Activated CD4-positive, alpha-beta T cell treated with anti-CD3 and anti-CD28 coated beads for 1 hour (primary cell): ENCODE measurements around the gene CASP2.

Experiments
- DNase-seq: peaks from one replicate; pipeline ENCODE4 v3.0.0-alpha.2; 2020

CASP2 gene

DNA sequence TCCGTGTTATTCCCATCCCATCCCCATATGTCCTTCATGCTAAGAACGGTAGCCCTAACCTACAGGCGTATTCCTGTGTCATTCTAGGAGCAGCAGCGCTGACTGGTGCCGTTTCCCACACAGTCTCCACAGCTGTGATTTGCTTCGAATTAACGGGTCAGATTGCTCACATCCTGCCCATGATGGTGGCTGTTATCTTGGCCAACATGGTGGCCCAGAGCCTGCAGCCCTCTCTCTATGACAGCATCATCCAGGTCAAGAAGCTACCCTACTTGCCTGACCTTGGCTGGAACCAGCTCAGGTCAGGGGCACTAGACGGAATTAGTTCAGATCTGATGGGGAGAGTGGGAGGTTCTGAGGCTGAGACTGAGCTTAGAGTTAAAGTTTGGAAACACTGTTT lies 53.7 kb downstream of the CASP2 start:
- DNase-seq: no peak

DNA sequence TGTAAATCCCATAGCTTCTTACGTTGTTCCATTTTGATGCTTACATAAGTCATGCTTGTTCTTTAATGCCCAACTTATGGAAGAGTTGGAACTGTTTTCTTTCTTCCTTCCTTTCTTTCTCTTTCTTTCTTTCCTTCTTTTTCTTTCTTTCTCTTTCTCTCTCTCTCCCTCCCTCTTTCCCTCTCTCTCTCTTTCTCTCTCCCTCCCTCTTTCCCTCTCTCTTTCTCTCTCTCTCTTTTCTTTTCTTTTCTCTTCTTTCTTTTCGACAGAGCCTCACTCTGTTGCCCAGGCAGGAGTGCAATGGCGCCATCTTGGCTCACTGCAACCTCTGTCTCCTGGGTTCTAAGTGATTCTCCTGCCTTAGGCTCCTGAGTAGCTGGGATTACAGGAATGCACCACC lies 55.4 kb downstream of the CASP2 start:
- no peak for DNase-seq

DNA sequence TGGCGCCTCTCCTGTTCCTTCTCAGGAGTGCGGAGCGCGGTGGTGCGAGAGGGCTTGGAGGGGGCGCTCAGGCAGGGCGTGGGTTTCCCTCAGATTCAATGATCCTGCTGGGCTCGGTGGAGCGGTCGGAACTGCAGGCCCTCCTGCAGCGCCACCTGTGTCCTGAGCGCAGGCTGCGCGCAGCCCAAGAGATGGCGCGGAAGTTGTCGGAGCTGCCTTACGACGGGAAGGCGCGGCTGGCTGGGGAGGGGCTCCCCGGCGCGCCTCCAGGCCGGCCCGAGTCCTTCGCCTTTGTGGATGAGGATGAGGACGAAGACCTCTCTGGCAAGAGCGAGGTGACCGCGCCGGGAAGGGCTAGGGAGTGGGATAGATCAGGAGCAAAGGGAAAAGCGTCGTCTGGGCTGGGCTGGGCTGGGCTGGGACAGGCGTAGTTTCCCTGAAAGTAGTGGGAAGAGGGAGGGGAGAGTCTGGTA lies 57.3 kb downstream of the CASP2 start:
- peak; percentile 47 for DNase-seq

DNA sequence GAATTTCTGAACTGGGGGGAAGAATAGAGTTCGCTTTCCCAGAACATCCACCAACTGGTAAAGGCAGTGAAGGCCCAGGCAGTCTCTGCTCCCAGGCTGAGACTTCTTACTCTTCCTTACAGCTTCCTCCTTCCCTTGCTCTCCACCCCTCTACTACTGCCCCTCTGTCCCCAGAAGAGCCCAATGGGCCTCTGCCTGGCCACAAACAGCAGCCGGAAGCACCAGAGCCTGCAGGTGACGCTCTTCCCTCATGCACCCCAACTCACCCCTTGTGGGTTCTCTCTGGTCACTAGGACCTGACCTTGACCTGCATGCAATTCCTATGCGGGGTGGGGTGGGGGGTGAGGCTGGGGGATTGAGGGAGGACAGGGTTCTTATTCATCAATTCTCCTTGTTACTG lies 57.9 kb downstream of the CASP2 start:
- DNase-seq: no peak

DNA sequence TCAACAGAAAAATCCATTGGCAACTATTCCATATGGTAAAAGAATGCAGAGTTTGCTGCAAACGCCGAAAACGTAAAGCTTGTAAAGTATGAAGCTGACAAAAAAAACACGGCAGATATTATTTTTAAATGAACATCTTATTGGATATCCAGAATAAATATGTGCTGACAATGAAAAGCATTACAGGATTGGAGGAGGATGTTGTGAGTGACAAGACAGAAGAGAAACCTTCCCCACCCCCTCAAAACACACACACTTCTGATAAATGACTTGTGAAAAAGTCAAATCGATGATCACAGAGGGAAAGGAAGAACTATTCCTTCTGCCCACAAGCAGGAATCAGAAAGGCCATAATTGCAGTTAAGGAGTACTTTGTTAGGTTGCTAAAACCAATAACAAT lies 59.8 kb downstream of the CASP2 start:
- DNase-seq: no peak

DNA sequence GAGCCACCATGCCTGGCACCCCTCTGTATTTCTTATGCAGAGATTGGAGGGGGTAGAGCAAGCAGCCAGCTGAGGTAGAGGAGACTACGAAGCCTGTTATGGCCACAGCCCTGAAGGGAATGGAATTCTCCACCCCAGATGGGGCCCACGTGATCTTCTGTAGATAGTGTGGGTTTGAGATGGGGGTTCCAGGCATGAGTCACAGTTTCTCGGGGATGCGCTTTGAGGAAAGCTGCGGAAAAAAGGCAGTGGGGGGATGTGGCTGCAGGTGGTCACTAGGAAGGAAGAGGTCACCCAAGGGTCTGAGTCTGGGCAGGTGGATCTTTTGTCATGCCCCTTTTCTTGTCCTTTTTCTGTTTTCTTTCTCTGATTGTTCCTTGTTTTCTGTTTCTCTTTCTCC lies 62.9 kb downstream of the CASP2 start:
- no peak for DNase-seq

DNA sequence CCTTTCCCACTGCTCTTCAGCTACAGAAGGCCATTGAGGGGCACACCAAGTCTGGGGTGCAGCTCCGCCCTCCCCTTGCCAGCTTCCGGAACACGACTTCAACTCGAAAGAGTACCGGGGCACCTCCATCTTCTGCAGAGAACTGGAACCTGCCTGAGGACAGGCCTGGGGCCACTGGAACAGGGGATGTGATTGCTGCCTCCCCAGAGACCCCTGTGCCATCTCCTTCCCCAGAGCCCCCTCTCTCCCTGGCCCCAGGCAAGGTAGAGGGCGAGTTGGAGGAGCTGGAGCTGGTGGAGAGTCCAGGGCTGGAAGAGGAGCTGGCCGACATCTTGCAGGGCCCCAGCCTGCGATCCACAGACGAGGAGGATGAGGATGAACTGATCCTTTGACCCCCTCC lies 63.4 kb downstream of the CASP2 start:
- DNase-seq: no peak

DNA sequence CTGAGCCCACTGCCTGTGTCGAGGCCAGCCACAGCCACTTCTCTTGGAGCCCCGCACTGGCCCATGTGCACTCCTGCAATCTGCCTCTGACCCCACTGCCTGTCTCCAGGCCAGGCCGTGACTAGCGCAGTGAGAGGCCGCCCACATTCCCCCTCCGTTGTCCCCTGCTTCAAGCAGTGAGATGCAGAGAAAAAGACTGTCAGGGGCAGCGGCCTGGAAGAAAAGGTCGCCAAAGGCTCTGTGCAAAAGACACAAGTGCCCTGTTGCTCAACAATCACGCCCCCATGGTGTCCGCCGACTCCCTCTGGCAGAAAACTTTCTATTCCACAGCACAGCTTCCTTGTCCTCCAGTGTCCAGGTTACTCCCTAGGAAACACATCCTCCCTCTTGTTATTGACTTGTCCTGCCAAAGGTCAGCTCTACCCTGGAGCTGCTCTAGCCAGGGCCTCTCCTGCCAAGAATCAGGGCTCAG lies 64.4 kb downstream of the CASP2 start:
- no peak for DNase-seq

DNA sequence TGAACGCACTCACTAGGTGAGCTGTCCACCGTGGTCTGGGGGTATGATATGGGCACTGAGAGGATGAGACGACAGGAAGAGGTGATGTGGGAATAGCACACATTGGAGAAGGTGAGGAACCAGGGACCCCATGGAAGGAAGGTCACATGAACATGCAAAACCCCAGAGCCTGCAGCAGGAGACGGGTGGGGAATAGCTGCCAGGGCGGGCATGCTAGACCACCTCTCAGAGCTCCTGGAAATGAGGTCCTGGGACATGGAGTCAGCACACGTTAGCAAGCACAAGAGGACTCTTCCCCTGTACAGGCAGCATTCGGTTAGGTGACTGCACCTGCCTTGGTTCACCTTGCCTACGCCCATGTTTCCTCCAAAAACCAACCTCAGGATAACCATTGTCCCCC lies 66.2 kb downstream of the CASP2 start:
- DNase-seq: no peak

DNA sequence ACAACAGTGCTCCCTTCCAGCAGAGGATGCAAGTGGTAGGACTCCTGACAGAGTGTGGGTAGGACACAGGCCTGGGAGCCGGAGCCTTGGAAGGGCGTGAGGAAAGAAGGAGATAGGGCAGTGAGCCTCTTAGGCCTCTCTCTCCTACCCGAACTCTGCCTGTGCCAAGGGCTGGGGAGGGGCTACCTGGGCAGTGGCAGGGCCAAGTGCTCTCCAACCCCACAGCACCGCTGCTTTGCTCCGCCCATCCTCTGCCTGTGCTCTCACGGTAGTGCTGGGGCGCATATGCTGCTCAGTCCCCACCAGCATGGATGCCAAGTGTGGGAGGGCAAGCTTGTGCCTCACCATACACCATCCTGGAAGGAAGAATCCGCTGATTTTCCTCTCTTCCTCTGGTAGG lies 66.8 kb downstream of the CASP2 start:
- no peak for DNase-seq

DNA sequence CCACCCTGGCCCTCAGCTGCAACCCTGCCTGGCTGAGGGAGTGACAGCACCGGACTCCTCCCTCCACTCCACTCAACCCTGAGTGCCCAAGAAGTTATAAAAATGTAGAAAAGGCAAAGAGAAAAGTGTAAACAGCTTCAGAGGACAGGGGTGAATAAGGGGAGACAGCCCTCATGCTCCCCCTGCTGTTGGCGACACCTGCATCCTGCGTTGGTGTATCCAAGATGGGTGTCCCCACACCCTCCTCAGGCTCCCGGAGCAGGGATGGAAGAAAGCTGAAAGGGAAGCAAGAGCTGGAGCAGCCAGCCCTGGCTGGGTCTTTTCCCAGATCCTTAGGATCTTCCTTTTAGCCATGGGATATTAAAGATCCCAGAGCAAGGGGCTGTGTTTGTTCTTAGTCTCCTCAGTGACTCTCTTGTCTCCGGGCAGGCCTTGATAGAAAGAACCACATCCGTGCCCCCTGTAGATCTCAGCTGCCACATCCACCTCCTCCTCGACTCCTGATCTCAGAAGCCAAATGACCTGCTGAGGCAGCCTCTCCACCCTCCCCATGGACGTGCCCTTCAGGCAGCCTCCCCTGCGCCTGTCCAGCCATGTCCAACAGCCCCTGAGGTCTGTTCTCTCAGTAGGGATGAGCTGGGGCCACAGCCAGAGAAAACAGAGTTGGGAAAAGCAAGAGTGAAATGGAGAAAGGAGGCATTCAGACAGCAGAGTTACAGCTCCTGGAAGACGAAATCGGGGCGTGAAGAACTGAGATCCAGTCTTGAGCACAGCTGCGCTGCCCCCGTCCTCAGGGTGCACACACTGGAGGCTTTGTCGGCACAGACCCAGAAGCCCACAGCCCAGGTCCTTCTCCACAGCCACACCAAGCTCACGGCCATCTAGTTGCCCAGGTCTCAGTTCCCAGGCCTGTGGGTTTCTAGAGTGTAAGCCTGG lies 67.6 kb downstream of the CASP2 start:
- no peak for DNase-seq

DNA sequence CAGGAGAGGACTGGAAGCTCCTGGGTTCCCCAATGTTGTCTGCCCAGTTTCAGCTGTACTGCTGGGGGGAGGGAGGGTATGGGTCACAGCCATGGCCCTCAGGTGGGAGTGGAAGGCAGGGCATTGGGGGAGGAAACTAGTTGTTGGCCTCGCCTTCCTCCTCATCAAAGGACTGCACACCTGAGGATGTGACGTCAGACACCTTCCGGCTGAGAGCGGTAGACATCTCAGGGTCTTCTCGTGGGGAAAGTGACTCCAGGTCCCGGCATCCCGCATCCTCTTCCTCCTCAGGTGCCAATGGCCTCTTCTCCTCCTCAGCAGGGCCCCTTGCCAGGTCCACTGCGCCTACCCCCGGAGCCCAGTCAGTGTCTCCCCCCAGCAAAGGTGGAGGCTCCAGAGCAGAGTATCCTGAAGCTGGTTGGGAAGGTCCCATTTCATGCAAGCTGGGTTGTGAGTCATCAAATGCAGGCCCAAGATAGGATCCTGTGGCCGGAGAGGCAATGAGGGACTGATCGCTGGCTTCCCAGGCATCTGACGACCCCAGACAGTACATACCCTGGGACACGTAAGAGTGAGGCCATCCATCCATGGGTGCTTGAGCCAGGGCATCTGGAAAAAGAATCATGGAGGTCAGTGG lies 68.4 kb downstream of the CASP2 start:
- DNase-seq: no peak
